HG03354 (cell line): ENCODE measurements around the gene PON2.

Experiments used
- ATAC-seq: cut with Tn5 transposase; IDR thresholded peaks from one replicate; pipeline ENCODE4 v1.9.1; 2021; ENCODE audit warnings: mild to moderate bottlenecking; ENCODE audit not compliant: unreplicated experiment, poor library complexity, severe bottlenecking

PON2 gene

DNA sequence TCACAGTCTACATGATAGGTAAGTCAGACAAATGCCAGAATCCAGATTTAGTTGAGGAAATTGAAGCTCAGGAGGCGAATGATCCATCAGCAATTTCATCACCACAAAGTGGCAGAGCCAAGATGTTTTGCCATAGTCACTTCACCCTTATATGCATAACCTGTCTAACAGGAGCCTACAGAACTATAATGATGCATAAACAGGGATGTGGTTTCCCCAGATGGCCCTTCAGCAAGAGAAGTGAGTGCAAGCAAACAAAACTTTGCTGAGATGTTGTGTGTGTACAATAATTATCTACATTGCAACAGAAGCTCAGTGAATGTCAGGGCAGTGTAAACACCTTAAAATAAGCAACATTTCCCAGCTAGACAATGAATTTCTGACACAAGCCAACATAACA is 67.2 kb downstream of the PON2 start:
- ATAC-seq = no peak

DNA sequence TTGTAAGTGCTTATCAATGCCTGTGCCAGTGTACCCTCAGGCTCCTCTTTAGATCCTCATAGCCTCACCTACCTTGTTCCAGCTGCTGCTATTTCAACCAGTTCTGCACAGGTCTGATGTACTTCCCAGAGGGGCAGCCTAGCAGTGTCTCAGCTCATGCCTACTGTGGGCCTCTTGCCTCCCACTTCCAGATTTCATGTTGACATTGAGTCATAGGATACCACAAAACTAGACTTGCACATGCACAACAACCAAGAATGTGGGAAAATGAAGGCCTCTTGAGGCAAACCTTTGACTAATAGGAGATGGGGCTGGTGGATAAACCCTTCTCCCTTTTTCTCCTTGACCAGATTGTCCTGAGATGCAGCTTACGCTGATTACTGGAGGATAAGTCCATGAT is 69.7 kb downstream of the PON2 start:
- ATAC-seq = no peak

DNA sequence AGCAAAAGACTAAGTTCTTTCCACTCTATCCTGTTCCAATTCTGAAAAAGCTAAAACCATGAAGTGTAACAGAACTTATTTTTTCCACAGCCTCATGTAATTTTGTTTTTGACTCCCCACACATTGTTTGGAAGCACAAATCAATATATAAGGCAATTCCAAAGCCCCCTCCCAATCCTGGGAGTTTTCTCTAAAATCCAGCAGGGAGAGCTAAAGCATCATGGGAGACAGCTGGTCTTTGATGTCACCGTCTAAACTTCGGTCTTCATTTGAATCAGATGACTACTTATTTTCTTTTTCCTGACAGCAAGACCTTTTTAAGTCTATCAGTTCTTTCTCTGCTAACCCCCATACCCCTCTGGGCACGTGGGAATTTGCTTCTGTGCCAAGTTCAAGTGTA is 77.2 kb downstream of the PON2 start:
- no peak for ATAC-seq
